ENCODE measurements around the gene PROSER3. TPM values are rescaled to one million over a fixed set of nuclear protein-coding genes. Genes with fewer than 3 reads are reported as not detected.
"Not testable (repeated sequence)": the region's sequence is repeated elsewhere in the genome, so short reads cannot be mapped to it uniquely, and the experiment has no call there.

Gene PROSER3
- total and polyA plus RNA-seq, 8 donors, result 19.0 to 22.2 (median 21.0) TPM

GRCh38 chr19:35790981-35791813, 33.2 kb downstream of the PROSER3 start:
- ATAC-seq (no peak), DNase-seq (no peak)
- H3K27me3 ChIP-seq, result peaks cover 3 to 10% of the 10 kb centered on the region in 2 donors
- no peak overlapping the region for H3K27ac ChIP-seq
- no peaks in the 10 kb centered on the region for H3K4me1 ChIP-seq
- H3K36me3 ChIP-seq, result peaks cover 0 to 14% of the 10 kb centered on the region in 2 donors
- intact Hi-C loops (cut with DNase I), result no loop called here
- H3K9me3 ChIP-seq, result no peaks in the 10 kb centered on the region
- no peak overlapping the region for H3K4me3 ChIP-seq
- TF ChIP-seq, protein P1, sequence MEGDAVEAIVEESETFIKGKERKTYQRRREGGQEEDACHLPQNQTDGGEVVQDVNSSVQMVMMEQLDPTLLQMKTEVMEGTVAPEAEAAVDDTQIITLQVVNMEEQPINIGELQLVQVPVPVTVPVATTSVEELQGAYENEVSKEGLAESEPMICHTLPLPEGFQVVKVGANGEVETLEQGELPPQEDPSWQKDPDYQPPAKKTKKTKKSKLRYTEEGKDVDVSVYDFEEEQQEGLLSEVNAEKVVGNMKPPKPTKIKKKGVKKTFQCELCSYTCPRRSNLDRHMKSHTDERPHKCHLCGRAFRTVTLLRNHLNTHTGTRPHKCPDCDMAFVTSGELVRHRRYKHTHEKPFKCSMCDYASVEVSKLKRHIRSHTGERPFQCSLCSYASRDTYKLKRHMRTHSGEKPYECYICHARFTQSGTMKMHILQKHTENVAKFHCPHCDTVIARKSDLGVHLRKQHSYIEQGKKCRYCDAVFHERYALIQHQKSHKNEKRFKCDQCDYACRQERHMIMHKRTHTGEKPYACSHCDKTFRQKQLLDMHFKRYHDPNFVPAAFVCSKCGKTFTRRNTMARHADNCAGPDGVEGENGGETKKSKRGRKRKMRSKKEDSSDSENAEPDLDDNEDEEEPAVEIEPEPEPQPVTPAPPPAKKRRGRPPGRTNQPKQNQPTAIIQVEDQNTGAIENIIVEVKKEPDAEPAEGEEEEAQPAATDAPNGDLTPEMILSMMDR (IDR thresholded peaks at IDR 0.05), result no peak

GRCh38 chr19:35791814-35792279, 33.9 kb downstream of the PROSER3 start:
- no peak for ATAC-seq
- no peaks in the 10 kb centered on the region for H3K4me1 ChIP-seq
- intact Hi-C loops (cut with DNase I), result no loop called here
- H3K4me3 ChIP-seq, result no peak overlapping the region
- H3K27ac ChIP-seq, result no peak overlapping the region
- peaks cover 0 to 8% of the 10 kb centered on the region in 2 donors for H3K36me3 ChIP-seq
- DNase-seq, result no peak
- TF ChIP-seq, protein P1 (IDR thresholded peaks at IDR 0.05), result no peak
- H3K27me3 ChIP-seq, result peaks cover 7 to 16% of the 10 kb centered on the region in 2 donors
- H3K9me3 ChIP-seq, result no peaks in the 10 kb centered on the region

DNA sequence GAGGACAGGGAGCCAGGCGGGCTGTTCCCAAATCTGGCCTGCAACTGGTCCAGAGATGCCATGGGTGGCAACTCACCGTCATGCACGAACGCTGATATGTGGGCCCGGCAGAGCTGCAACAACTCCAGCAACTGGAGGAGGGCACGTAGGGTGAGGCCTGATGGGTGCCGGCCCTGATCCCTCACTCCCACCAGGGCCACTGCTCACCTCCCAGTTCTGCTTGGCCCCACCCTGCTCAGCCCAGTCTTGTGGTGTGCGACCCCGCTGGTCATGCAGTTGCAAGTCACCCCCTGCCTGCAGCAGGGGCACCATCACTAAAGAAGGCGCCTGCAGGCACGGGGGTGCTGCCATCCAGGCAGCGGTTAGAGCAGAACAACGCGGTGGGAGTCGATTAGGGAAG, 34.3 kb downstream of the PROSER3 start:
- Histone ChIP-seq H3K27ac (no peak overlapping the region), H3K9me3 (no peaks in the 10 kb centered on the region), H3K4me3 (no peak overlapping the region), H3K4me1 (no peaks in the 10 kb centered on the region), H3K27me3 (peaks cover 7 to 21% of the 10 kb centered on the region in 2 donors), H3K36me3 (peaks cover 0 to 4% of the 10 kb centered on the region in 2 donors)
- DNase-seq (no peak), ATAC-seq (no peak)
- TF ChIP-seq, protein P1 (IDR thresholded peaks at IDR 0.05), result no peak
- intact Hi-C loops (cut with DNase I), result no loop called here

DNA sequence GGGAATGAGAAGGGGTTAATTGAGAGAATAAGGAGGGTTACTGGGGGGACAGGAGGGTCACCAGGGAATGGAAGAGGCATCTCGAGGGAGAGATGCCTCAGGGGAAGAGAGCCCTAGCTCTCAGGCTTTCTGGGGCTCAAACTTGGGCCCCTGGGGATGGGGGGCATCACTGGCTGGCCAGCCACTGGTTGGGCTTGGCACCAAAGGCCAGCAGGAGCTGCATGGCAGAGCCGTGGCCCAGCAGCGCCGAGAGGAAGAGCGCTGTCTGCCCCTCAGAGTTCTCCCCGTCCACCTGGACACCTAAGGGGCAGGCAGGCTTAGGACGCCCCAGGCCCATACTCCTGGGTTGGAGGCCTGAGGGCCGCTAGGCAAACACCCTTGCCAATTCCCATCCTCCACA, 34.9 kb downstream of the PROSER3 start:
- Histone ChIP-seq H3K27me3 (peaks cover 11 to 27% of the 10 kb centered on the region in 2 donors), H3K36me3 (no peaks in the 10 kb centered on the region), H3K4me1 (no peaks in the 10 kb centered on the region), H3K9me3 (no peaks in the 10 kb centered on the region), H3K4me3 (no peak overlapping the region), H3K27ac (no peak overlapping the region)
- TF ChIP-seq, protein P1 (IDR thresholded peaks at IDR 0.05), result no peak
- intact Hi-C loops (cut with DNase I), result no loop called here
- no peak for DNase-seq
- no peak for ATAC-seq

DNA sequence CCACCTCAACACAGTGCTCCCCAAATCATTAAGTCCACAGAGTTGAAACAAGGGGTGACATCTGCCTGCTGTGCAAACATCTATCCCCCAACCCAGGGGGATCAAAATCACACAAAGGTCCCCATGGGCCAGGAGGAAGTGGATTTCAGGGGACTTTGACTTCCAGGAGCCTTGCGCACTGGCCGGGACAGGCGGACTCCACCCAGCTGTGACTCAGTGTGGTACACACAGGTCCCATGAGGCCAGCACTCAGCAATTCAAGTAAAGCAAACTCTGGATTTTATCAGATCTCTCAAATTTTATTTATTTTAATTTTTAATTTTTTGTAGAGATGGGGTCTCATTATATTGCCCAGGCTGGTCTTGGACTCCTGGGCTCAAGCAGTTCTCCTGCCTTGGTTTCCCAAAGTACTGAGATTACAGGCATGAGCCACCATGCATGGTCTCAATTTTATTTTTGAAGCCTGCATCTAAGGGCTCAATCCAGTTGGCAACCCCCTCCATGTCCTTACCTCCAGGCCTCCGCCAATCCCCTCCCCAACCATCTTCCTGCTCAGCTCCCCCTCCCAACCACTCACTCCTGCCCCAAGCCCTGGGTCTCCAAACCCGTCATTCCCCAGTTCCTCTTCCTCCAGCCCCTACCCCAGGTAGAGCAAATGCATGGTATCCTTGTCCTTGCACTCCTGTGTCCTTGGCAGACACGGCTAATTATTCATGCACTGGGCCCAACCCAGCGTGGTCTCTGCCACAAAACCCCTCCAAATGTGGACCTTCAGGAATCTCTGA, 35.6 kb downstream of the PROSER3 start:
- Histone ChIP-seq H3K4me1 (no peaks in the 10 kb centered on the region), H3K9me3 (no peaks in the 10 kb centered on the region), H3K36me3 (no peaks in the 10 kb centered on the region), H3K27me3 (peaks cover 12 to 33% of the 10 kb centered on the region in 2 donors), H3K4me3 (no peak overlapping the region), H3K27ac (no peak overlapping the region)
- intact Hi-C loops (cut with DNase I), result no loop called here
- ATAC-seq (no peak), DNase-seq (no peak)
- TF ChIP-seq, protein P1 (IDR thresholded peaks at IDR 0.05), result no peak

GRCh38 chr19:35795564-35795963, 37.6 kb downstream of the PROSER3 start:
- DNase-seq; ATAC-seq; H3K4me1 ChIP-seq; H3K4me3 ChIP-seq; H3K9me3 ChIP-seq; intact Hi-C loops (cut with DNase I); H3K27ac ChIP-seq; H3K36me3 ChIP-seq: not testable (repeated sequence)
- H3K27me3 ChIP-seq, result peaks cover 12 to 53% of the 10 kb centered on the region in 2 donors
